Panc1 (cell line): ENCODE results near the gene RAB21. TPM values are rescaled to one million over a fixed set of nuclear protein-coding genes. Genes with fewer than 3 reads are reported as not detected.

ENCODE experiments used
- ATAC-seq: fragments of 200-7000 bp; cut with Tn5 transposase; 2 replicates; pipeline ENCODE4 v1.9.1; 2020; ENCODE audit warnings: mild to moderate bottlenecking, moderate library complexity
- BruUV-seq: library from RNA; stranded (reverse); fragments of 400-500 nt; replicated peaks from 2 replicates; lab custom pipeline; 2021; lab: Mats Ljungman, UMichigan
- CTCF ChIA-PET: fragments of 300-600 bp; sonication (Branson Sonifier 250); formaldehyde crosslinking; loops from one replicate; lab custom pipeline; 2022; ENCODE audit warnings: antibody characterized with exemption; lab: Charles Lee
- POLR2A ChIA-PET: fragments of 300-600 bp; sonication (Branson Sonifier 250); formaldehyde crosslinking; loops from one replicate; lab custom pipeline; 2022; ENCODE audit warnings: antibody characterized with exemption; lab: Charles Lee
- DNase-seq: peaks from one replicate; pipeline ENCODE4 v3.0.0-alpha.2; 2010; ENCODE audit warnings: low read depth, low spot score
- H3K27ac ChIP-seq: 2 replicates; pipeline ENCODE4 v1.5.1; 2011; ENCODE audit warnings: mild to moderate bottlenecking, low read length, inconsistent platforms
- H3K27me3 ChIP-seq: fragments of 200-500 bp; sonication (Bioruptor generic); 2 replicates; pipeline ENCODE4 v1.6.0; 2014; ENCODE audit warnings: low read length, inconsistent platforms; ENCODE audit not compliant: control insufficient read depth, insufficient read depth
- H3K36me3 ChIP-seq: fragments of 200-500 bp; sonication (Bioruptor generic); 2 replicates; pipeline ENCODE4 v1.5.1; 2014; ENCODE audit warnings: inconsistent platforms, mild to moderate bottlenecking, low read length, moderate library complexity; ENCODE audit not compliant: control insufficient read depth, insufficient read depth
- H3K4me1 ChIP-seq: 2 replicates; pipeline ENCODE4 v1.5.1; 2011; ENCODE audit warnings: inconsistent platforms, mild to moderate bottlenecking, low read length, moderate library complexity; ENCODE audit not compliant: control insufficient read depth, insufficient read depth
- H3K4me3 ChIP-seq, 2 experiments: 2 replicates each; pipeline ENCODE4 v1.5.1; 2011 to 2012; ENCODE audit warnings: low read depth in 2 of 2, low read length in 2 of 2, mild to moderate bottlenecking in 2 of 2, inconsistent platforms in 1 of 2, moderate library complexity in 1 of 2
- H3K9me3 ChIP-seq: fragments of 200-500 bp; sonication (Bioruptor generic); 2 replicates; pipeline ENCODE4 v1.5.1; 2014; ENCODE audit warnings: low read depth, mild to moderate bottlenecking, inconsistent platforms, low read length, moderate library complexity; ENCODE audit not compliant: control insufficient read depth, insufficient read depth
- CTCF ChIP-seq: fragments of 450-650 bp; IDR thresholded peaks from 2 replicates; pipeline ENCODE4 v1.5.1; 2017; ENCODE audit warnings: mild to moderate bottlenecking
- POLR2AphosphoS5 ChIP-seq: IDR thresholded peaks from 2 replicates; pipeline ENCODE4 v1.6.1; 2012; ENCODE audit warnings: mild to moderate bottlenecking, low read depth, low read length, moderate library complexity
- REST ChIP-seq, 2 experiments: IDR thresholded peaks; 2 replicates each; pipeline ENCODE4 v1.6.1; 2011 to 2012; ENCODE audit warnings: low read depth in 2 of 2, control low read depth in 1 of 2, low read length in 1 of 2, mild to moderate bottlenecking in 1 of 2, moderate library complexity in 1 of 2; ENCODE audit not compliant: insufficient read depth in 1 of 2
- SIN3A ChIP-seq: IDR thresholded peaks from 2 replicates; pipeline ENCODE4 v1.6.1; 2012; ENCODE audit warnings: low read depth, mild to moderate bottlenecking, low read length, moderate library complexity, borderline replicate concordance; ENCODE audit not compliant: insufficient read depth
- TCF7L2 ChIP-seq: IDR thresholded peaks from 2 replicates; pipeline ENCODE4 v1.6.1; 2011; ENCODE audit warnings: mild to moderate bottlenecking, low read depth, low read length, inconsistent platforms
- in situ Hi-C: cut with HindIII; loops from 2 replicates; pipeline ENCODE4 v1.10.0; 2016; ENCODE audit warnings: low sequenced_read_pairs, low pct_unique_long_range_greater_than_20kb
- intact Hi-C: fragments of 100-400 bp; cut with micrococcal nuclease; formaldehyde crosslinking; loops from one replicate; pipeline ENCODE4 v1.10.0; 2022; ENCODE audit not compliant: unreplicated experiment
- total RNA-seq: library from RNA; stranded (reverse); gene quantifications from one replicate; pipeline ENCODE4 v1.2.1, GENCODE V29; 2021; ENCODE audit not compliant: unreplicated experiment

Gene RAB21
- total RNA-seq, 1 experiment from 2014 or later, result 57.2 TPM

GRCh38 chr12:71768900-71769299 is 14.2 kb downstream of the RAB21 start:
- BruUV-seq, result no TSS peak
- Histone ChIP-seq H3K4me1 (no peaks in the 10 kb centered on the region), H3K27ac (no peak overlapping the region), H3K27me3 (no peaks in the 10 kb centered on the region), H3K36me3 (peaks cover 10% of the 10 kb centered on the region; the same call in 1 of the 2 replicates), H3K4me3 (no peak overlapping the region), H3K9me3 (peaks cover 23% of the 10 kb centered on the region)
- no peak for ATAC-seq
- CTCF ChIA-PET, result no interaction called here
- TF ChIP-seq REST (IDR thresholded peaks at IDR 0.05; ENCODE audit: insufficient read depth in 1 of 2, low read depth in 2 of 2, low read length in 1 of 2) (no peak), POLR2AphosphoS5 (no peak), CTCF (no peak), SIN3A (no peak), TCF7L2 (no peak)
- in situ Hi-C loops (no loop called here), intact Hi-C loops (no loop called here)
- DNase-seq, result no peak
- POLR2A ChIA-PET, result no interaction called here

GRCh38 chr12:71771069-71771468 is 16.4 kb downstream of the RAB21 start:
- no peaks in the 10 kb centered on the region for H3K27me3 ChIP-seq
- POLR2A ChIA-PET, result no interaction called here
- H3K4me1 ChIP-seq, result no peaks in the 10 kb centered on the region
- H3K9me3 ChIP-seq, result peaks cover 6% of the 10 kb centered on the region
- peaks cover 10% of the 10 kb centered on the region; the same call in 1 of the 2 replicates for H3K36me3 ChIP-seq
- no peak overlapping the region for H3K27ac ChIP-seq
- H3K4me3 ChIP-seq, result no peak overlapping the region
- intact Hi-C loops (no loop called here), in situ Hi-C loops (no loop called here)
- CTCF ChIA-PET, result no interaction called here
- no peak for TF ChIP-seq POLR2AphosphoS5
- TF ChIP-seq SIN3A, result no peak
- no peak for TF ChIP-seq TCF7L2
- no peak for TF ChIP-seq CTCF
- TF ChIP-seq REST (IDR thresholded peaks at IDR 0.05; ENCODE audit: insufficient read depth in 1 of 2, low read depth in 2 of 2, low read length in 1 of 2), result no peak
- ATAC-seq, result no peak
- no peak for DNase-seq
- no TSS peak for BruUV-seq
